HEK293 (cell line): ENCODE data around the gene F2R.
A peak's percentile ranks its signal among the peaks of the same experiment; 100 is the strongest.
"Not testable (repeated sequence)": the region's sequence is repeated elsewhere in the genome, so short reads cannot be mapped to it uniquely, and the experiment has no call there.

ENCODE experiments used
- CTCF ChIA-PET: fragments of 350-600 bp; formaldehyde crosslinking; extraction: SDS; loops from one replicate; lab custom pipeline; 2021; ENCODE audit warnings: antibody characterized with exemption; lab: Yijun Ruan, JAX
- POLR2A ChIA-PET: fragments of 300-600 bp; formaldehyde crosslinking; extraction: SDS; loops from one replicate; lab custom pipeline; 2020; ENCODE audit warnings: antibody characterized with exemption, inconsistent platforms; lab: Yijun Ruan, JAX
- H3K27ac ChIP-seq: fragments of 200-500 bp; sonication (Bioruptor generic); 2 replicates; pipeline ENCODE4 v1.5.1; 2014; ENCODE audit warnings: low read depth, low read length, control low read depth, inconsistent platforms; ENCODE audit errors: extremely low read depth
- H3K36me3 ChIP-seq, 2 experiments: fragments of 200-500 bp in 1 of 2; sonication (Bioruptor generic) in 1 of 2; 1 replicate in 1 of 2; 2 replicates in 1 of 2; pipeline ENCODE4 v1.5.1; 2014 to 2017; ENCODE audit warnings: inconsistent platforms in 2 of 2, low read length in 2 of 2; ENCODE audit not compliant: control insufficient read depth in 2 of 2, insufficient read depth in 1 of 2
- H3K4me1 ChIP-seq: fragments of 200-500 bp; sonication (Bioruptor generic); 2 replicates; pipeline ENCODE4 v1.5.1; 2014; ENCODE audit warnings: mild to moderate bottlenecking, low read length, inconsistent platforms; ENCODE audit not compliant: control insufficient read depth, insufficient read depth
- H3K4me3 ChIP-seq: 2 replicates; pipeline ENCODE4 v1.5.1; 2011; ENCODE audit warnings: low read depth, mild to moderate bottlenecking, control low read depth, low read length, moderate library complexity
- H3K9me3 ChIP-seq: fragments of 200-500 bp; sonication (Bioruptor generic); 2 replicates; pipeline ENCODE4 v1.5.1; 2014; ENCODE audit warnings: low read depth, low read length, inconsistent platforms; ENCODE audit not compliant: control insufficient read depth, insufficient read depth
- EGR2 ChIP-seq: fragments of 450-650 bp; formaldehyde crosslinking; IDR thresholded peaks from 2 replicates; pipeline ENCODE4 v1.5.1; 2016; ENCODE audit warnings: low read depth, missing biosample characterization, missing genetic modification characterization
- FEZF1 ChIP-seq: fragments of 450-650 bp; formaldehyde crosslinking; IDR thresholded peaks from 2 replicates; pipeline ENCODE4 v1.5.1; 2016; ENCODE audit warnings: missing biosample characterization, missing genetic modification characterization
- GFI1B ChIP-seq: fragments of 450-650 bp; formaldehyde crosslinking; IDR thresholded peaks from 2 replicates; pipeline ENCODE4 v1.5.1; 2016; ENCODE audit warnings: missing biosample characterization, missing genetic modification characterization
- HOXD13 ChIP-seq: sonication (generic); formaldehyde crosslinking; IDR thresholded peaks from 2 replicates; pipeline ENCODE4 v1.8.0; 2022; ENCODE audit warnings: missing genetic modification reagents, borderline replicate concordance
- IKZF3 ChIP-seq: fragments of 450-650 bp; IDR thresholded peaks from 2 replicates; pipeline ENCODE4 v1.5.0; 2018; ENCODE audit warnings: missing biosample characterization, mild to moderate bottlenecking, missing genetic modification characterization, moderate library complexity
- KLF8 ChIP-seq: fragments of 450-650 bp; formaldehyde crosslinking; IDR thresholded peaks from 2 replicates; pipeline ENCODE4 v1.5.1; 2016; ENCODE audit warnings: missing biosample characterization, missing genetic modification characterization
- KLF9 ChIP-seq: fragments of 450-650 bp; formaldehyde crosslinking; IDR thresholded peaks from 2 replicates; pipeline ENCODE4 v1.5.1; 2016; ENCODE audit warnings: missing biosample characterization, missing genetic modification characterization, low read depth
- MEIS1 ChIP-seq: sonication (generic); formaldehyde crosslinking; IDR thresholded peaks from 2 replicates; pipeline ENCODE4 v1.8.1; 2022; ENCODE audit warnings: missing genetic modification reagents, mild to moderate bottlenecking, borderline replicate concordance
- PRDM6 ChIP-seq: fragments of 450-650 bp; formaldehyde crosslinking; IDR thresholded peaks from 2 replicates; pipeline ENCODE4 v1.5.1; 2017; ENCODE audit warnings: missing biosample characterization, missing genetic modification characterization
- SP3 ChIP-seq: fragments of 450-650 bp; formaldehyde crosslinking; IDR thresholded peaks from 2 replicates; pipeline ENCODE4 v1.5.1; 2016; ENCODE audit warnings: missing biosample characterization, missing genetic modification characterization
- SP7 ChIP-seq: fragments of 450-650 bp; formaldehyde crosslinking; IDR thresholded peaks from 2 replicates; pipeline ENCODE4 v1.5.1; 2016; ENCODE audit warnings: missing biosample characterization, missing genetic modification characterization
- ZBTB6 ChIP-seq: fragments of 450-650 bp; formaldehyde crosslinking; IDR thresholded peaks from 2 replicates; pipeline ENCODE4 v1.5.1; 2017; ENCODE audit warnings: missing biosample characterization, missing genetic modification characterization
- ZFHX2 ChIP-seq: fragments of 450-650 bp; formaldehyde crosslinking; conservative IDR thresholded peaks from 2 replicates; pipeline ENCODE4 v1.5.1; 2016; ENCODE audit warnings: missing biosample characterization, missing genetic modification characterization
- ZFP41 ChIP-seq: fragments of 450-650 bp; formaldehyde crosslinking; IDR thresholded peaks from 2 replicates; pipeline ENCODE4 v1.5.1; 2016; ENCODE audit warnings: missing biosample characterization, missing genetic modification characterization, borderline replicate concordance
- ZNF2 ChIP-seq: fragments of 450-650 bp; formaldehyde crosslinking; IDR thresholded peaks from 2 replicates; pipeline ENCODE4 v1.5.1; 2016; ENCODE audit warnings: missing biosample characterization, missing genetic modification characterization
- ZNF335 ChIP-seq: fragments of 450-650 bp; formaldehyde crosslinking; conservative IDR thresholded peaks from 2 replicates; pipeline ENCODE4 v1.5.1; 2016; ENCODE audit warnings: missing biosample characterization, missing genetic modification characterization
- ZNF391 ChIP-seq: fragments of 450-650 bp; formaldehyde crosslinking; IDR thresholded peaks from 2 replicates; pipeline ENCODE4 v1.5.1; 2016; ENCODE audit warnings: low read depth, missing biosample characterization, missing genetic modification characterization, borderline replicate concordance
- ZNF394 ChIP-seq: fragments of 450-650 bp; formaldehyde crosslinking; IDR thresholded peaks from 2 replicates; pipeline ENCODE4 v1.5.1; 2016; ENCODE audit warnings: missing biosample characterization, missing genetic modification characterization, mild to moderate bottlenecking, moderate library complexity, borderline replicate concordance
- ZNF433 ChIP-seq: fragments of 450-650 bp; formaldehyde crosslinking; IDR thresholded peaks from 2 replicates; pipeline ENCODE4 v1.5.1; 2016; ENCODE audit warnings: missing biosample characterization, missing genetic modification characterization, low read depth
- ZNF510 ChIP-seq: fragments of 450-650 bp; formaldehyde crosslinking; IDR thresholded peaks from 2 replicates; pipeline ENCODE4 v1.5.1; 2018; ENCODE audit warnings: mild to moderate bottlenecking, missing genetic modification characterization, missing biosample characterization; ENCODE audit not compliant: insufficient replicate concordance
- ZNF521 ChIP-seq: fragments of 450-650 bp; formaldehyde crosslinking; IDR thresholded peaks from 2 replicates; pipeline ENCODE4 v1.5.1; 2017; ENCODE audit warnings: missing biosample characterization, mild to moderate bottlenecking, missing genetic modification characterization
- ZNF580 ChIP-seq: fragments of 450-650 bp; formaldehyde crosslinking; IDR thresholded peaks from 2 replicates; pipeline ENCODE4 v1.5.1; 2016; ENCODE audit warnings: missing biosample characterization, missing genetic modification characterization
- ZNF626 ChIP-seq: fragments of 450-650 bp; sonication (Bioruptor Pico); formaldehyde crosslinking; IDR thresholded peaks from 2 replicates; pipeline ENCODE4 v1.5.1; 2018; ENCODE audit warnings: missing biosample characterization, missing genetic modification characterization, inconsistent platforms
- ZNF645 ChIP-seq: fragments of 450-650 bp; formaldehyde crosslinking; IDR thresholded peaks from 2 replicates; pipeline ENCODE4; 2016; ENCODE audit warnings: missing biosample characterization, missing genetic modification characterization
- ZNF658 ChIP-seq: fragments of 450-650 bp; formaldehyde crosslinking; IDR thresholded peaks from 2 replicates; pipeline ENCODE4; 2016; ENCODE audit warnings: missing biosample characterization, missing genetic modification characterization
- ZNF701 ChIP-seq: fragments of 450-650 bp; formaldehyde crosslinking; IDR thresholded peaks from 2 replicates; pipeline ENCODE4 v1.5.1; 2016; ENCODE audit warnings: missing biosample characterization, missing genetic modification characterization
- ZNF704 ChIP-seq: fragments of 450-650 bp; formaldehyde crosslinking; IDR thresholded peaks from 2 replicates; pipeline ENCODE4 v1.5.1; 2016; ENCODE audit warnings: missing biosample characterization, missing genetic modification characterization
- ZSCAN30 ChIP-seq: fragments of 450-650 bp; IDR thresholded peaks from 2 replicates; pipeline ENCODE4 v1.5.1; 2018; ENCODE audit warnings: missing biosample characterization, mild to moderate bottlenecking, missing genetic modification characterization, moderate library complexity

Gene F2R

GRCh38 chr5:76766746-76767145 lies 50.8 kb downstream of the F2R start:
- Histone ChIP-seq H3K4me1 (no peaks in the 10 kb centered on the region), H3K36me3 (no peaks in the 10 kb centered on the region), H3K4me3 (no peak overlapping the region), H3K9me3 (no peaks in the 10 kb centered on the region), H3K27ac (no peak overlapping the region)
- no peak for TF ChIP-seq ZNF701
- TF ChIP-seq KLF8 (tag by site-specific recombination): no peak
- TF ChIP-seq KLF9 (tag by site-specific recombination): no peak
- no peak for TF ChIP-seq ZNF580 (tag by site-specific recombination)
- TF ChIP-seq ZNF658 (tag by site-specific recombination): no peak
- no peak for TF ChIP-seq ZNF704 (tag by site-specific recombination)
- TF ChIP-seq ZNF335: no peak
- no peak for TF ChIP-seq SP7 (tag by site-specific recombination)
- TF ChIP-seq ZNF2 (tag by site-specific recombination): no peak
- no peak for TF ChIP-seq ZNF510 (tag by site-specific recombination)
- TF ChIP-seq FEZF1 (tag by site-specific recombination): no peak
- TF ChIP-seq ZNF391 (tag by site-specific recombination): no peak
- TF ChIP-seq SP3 (tag by site-specific recombination): no peak
- TF ChIP-seq ZNF521 (tag by site-specific recombination): no peak
- TF ChIP-seq ZFHX2 (tag by site-specific recombination): no peak
- TF ChIP-seq HOXD13: no peak
- no peak for TF ChIP-seq GFI1B (tag by site-specific recombination)
- no peak for TF ChIP-seq MEIS1 (CRISPR knock-in tag)
- POLR2A ChIA-PET: no interaction called here
- CTCF ChIA-PET: interaction anchor here (0.6 to 0.9 kb wide), 3 partner anchors 18 to 77 kb away, joined by 3 to 8 read pairs (median 3); no protein-coding TSS in a partner anchor

GRCh38 chr5:76771041-76771440 lies 55.1 kb downstream of the F2R start:
- POLR2A ChIA-PET, H3K4me3 ChIP-seq, CTCF ChIA-PET, H3K4me1 ChIP-seq, H3K36me3 ChIP-seq, H3K27ac ChIP-seq, H3K9me3 ChIP-seq: not testable (repeated sequence)

- POLR2A ChIA-PET: no interaction called here
- Histone ChIP-seq H3K9me3 (no peaks in the 10 kb centered on the region), H3K36me3 (no peaks in the 10 kb centered on the region), H3K27ac (no peak overlapping the region), H3K4me3 (no peak overlapping the region), H3K4me1 (no peaks in the 10 kb centered on the region)
- CTCF ChIA-PET: interaction anchor here (0.7 kb wide), 1 partner anchor 58 kb away, joined by 3 read pairs; no protein-coding TSS in a partner anchor
- TF ChIP-seq ZNF2 (tag by site-specific recombination) (no peak), ZNF510 (tag by site-specific recombination) (no peak), PRDM6 (tag by site-specific recombination) (no peak), ZSCAN30 (no peak), EGR2 (peak; percentile 85), IKZF3 (no peak), ZFP41 (tag by site-specific recombination) (no peak), ZNF645 (tag by site-specific recombination) (no peak), ZNF394 (tag by site-specific recombination) (no peak), ZNF433 (no peak), ZBTB6 (tag by site-specific recombination) (no peak), ZNF626 (tag by site-specific recombination) (no peak)
Measured at GRCh38 chr5:76771705-76772405, 55.9 kb downstream of the F2R start.
